Uterus (tissue), 4 donors: Measurements from ENCODE around the gene MYO1A. TPM values are rescaled to one million over a fixed set of nuclear protein-coding genes. Genes with fewer than 3 reads are reported as not detected.
A peak's percentile ranks its signal among the peaks of the same experiment; 100 is the strongest.
"Not testable (repeated sequence)": the region's sequence is repeated elsewhere in the genome, so short reads cannot be mapped to it uniquely, and the experiment has no call there.

Experiments used
- DNase-seq, 2 donors: peaks; one replicate each; pipeline ENCODE4 v3.0.0-alpha.2; 2019 to 2020
- H3K27ac ChIP-seq, 2 donors: fragments of 200-600 bp; sonication (generic); 1 replicate in 1 of 2; 2 replicates in 1 of 2; pipeline ENCODE4 v1.5.1; 2016 to 2018
- H3K27me3 ChIP-seq, 2 donors: fragments of 200-600 bp; sonication (generic); one replicate each; pipeline ENCODE4 v1.5.1; 2018 to 2019; ENCODE audit warnings: control low read depth in 1 of 2
- H3K36me3 ChIP-seq, 2 donors: fragments of 200-600 bp; sonication (generic); one replicate each; pipeline ENCODE4 v1.5.1; 2019; ENCODE audit warnings: control low read depth in 1 of 2
- H3K4me1 ChIP-seq, 2 donors: fragments of 200-600 bp; sonication (generic); one replicate each; pipeline ENCODE4 v1.5.1; 2018 to 2019; ENCODE audit warnings: control low read depth in 1 of 2
- H3K4me3 ChIP-seq, 2 donors: fragments of 200-600 bp; sonication (generic); 1 replicate in 1 of 2; 2 replicates in 1 of 2; pipeline ENCODE4 v1.5.1; 2018 to 2019; ENCODE audit warnings: mild to moderate bottlenecking in 1 of 2
- H3K9me3 ChIP-seq, 2 donors: fragments of 200-600 bp; sonication (generic); one replicate each; pipeline ENCODE4 v1.5.1; 2019; ENCODE audit warnings: control low read depth in 1 of 2
- POLR2A ChIP-seq, 2 donors: fragments of 450-650 bp; IDR thresholded peaks; one replicate each; pipeline ENCODE4 v1.6.1; 2016; ENCODE audit warnings: antibody characterized with exemption in 2 of 2, mild to moderate bottlenecking in 1 of 2, moderate library complexity in 1 of 2
- intact Hi-C: fragments of 100-400 bp; cut with DNase I; formaldehyde crosslinking; loops from one replicate; pipeline ENCODE4 v1.15.1; 2023; ENCODE audit warnings: low total_unique reads
- total RNA-seq, 4 donors: library from RNA; depleted of rRNA in 3 of 4; stranded (reverse); fragments of >200 nt in 3 of 4; gene quantifications; one replicate each; pipeline versions ENCODE4 v1.1.0 to v1.2.4, GENCODE V29; 2014 to 2023
- TF ChIP-seq, protein P1 (sequence below), 4 experiments: fragments of 200-600 bp in 2 of 4; fragments of 450-650 bp in 2 of 4; sonication (generic) in 2 of 4; IDR thresholded peaks; one replicate each; pipeline ENCODE4 v1.5.1; 2016 to 2019; ENCODE audit warnings: antibody characterized with exemption in 4 of 4, mild to moderate bottlenecking in 2 of 4, moderate library complexity in 1 of 4
- donor health status: DM: yes; HTN: yes; CAD: no.

The MYO1A gene
- total RNA-seq, 4 donors from 2014 or later: 0.59 to 1.3 TPM; not detected in 2

DNA sequence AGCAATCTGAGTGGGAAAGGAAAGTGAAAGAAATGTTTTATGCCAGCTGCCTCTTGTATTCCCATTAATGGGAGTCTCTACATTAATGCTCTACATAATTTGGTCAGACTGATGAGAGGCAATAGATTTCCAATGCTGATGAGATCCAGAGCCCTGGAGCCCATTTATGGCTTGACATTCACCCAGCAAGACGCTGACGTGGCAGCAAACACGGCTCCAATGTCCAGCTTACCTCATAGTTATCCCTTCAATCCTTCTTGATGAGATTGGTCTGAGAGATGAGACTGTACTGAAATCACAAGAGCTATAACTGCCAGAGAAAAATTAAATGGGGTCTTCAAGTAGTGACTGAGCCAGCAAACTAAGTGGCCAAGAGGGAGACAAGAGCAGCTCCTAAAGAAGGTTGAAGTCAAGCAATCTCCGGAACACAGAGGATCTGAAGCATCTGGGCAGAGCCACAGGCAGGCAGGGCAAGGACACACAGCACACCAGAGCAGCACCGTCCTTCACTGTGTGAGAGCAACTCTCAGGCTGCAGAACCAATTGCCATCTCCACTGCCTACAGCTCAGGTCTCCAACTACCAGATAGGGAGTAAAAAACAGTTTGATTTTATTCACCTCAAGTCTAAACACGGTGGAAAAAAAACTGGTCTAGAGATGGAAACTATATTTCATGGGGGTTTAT lies 7.3 kb upstream of the MYO1A start:
- no peaks in the 10 kb centered on the region for H3K9me3 ChIP-seq
- peak overlapping the region; percentile 50 to 53 for H3K27ac ChIP-seq
- DNase-seq: no peak
- H3K36me3 ChIP-seq: no peaks in the 10 kb centered on the region
- H3K4me1 ChIP-seq: no peaks in the 10 kb centered on the region
- intact Hi-C loops: no loop called here
- no peak for TF ChIP-seq POLR2A (IDR thresholded peaks at IDR 0.05)
- TF ChIP-seq, protein P1, sequence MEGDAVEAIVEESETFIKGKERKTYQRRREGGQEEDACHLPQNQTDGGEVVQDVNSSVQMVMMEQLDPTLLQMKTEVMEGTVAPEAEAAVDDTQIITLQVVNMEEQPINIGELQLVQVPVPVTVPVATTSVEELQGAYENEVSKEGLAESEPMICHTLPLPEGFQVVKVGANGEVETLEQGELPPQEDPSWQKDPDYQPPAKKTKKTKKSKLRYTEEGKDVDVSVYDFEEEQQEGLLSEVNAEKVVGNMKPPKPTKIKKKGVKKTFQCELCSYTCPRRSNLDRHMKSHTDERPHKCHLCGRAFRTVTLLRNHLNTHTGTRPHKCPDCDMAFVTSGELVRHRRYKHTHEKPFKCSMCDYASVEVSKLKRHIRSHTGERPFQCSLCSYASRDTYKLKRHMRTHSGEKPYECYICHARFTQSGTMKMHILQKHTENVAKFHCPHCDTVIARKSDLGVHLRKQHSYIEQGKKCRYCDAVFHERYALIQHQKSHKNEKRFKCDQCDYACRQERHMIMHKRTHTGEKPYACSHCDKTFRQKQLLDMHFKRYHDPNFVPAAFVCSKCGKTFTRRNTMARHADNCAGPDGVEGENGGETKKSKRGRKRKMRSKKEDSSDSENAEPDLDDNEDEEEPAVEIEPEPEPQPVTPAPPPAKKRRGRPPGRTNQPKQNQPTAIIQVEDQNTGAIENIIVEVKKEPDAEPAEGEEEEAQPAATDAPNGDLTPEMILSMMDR (IDR thresholded peaks at IDR 0.05): no peak
- H3K27me3 ChIP-seq: no peaks in the 10 kb centered on the region
- H3K4me3 ChIP-seq: no peak overlapping the region

DNA sequence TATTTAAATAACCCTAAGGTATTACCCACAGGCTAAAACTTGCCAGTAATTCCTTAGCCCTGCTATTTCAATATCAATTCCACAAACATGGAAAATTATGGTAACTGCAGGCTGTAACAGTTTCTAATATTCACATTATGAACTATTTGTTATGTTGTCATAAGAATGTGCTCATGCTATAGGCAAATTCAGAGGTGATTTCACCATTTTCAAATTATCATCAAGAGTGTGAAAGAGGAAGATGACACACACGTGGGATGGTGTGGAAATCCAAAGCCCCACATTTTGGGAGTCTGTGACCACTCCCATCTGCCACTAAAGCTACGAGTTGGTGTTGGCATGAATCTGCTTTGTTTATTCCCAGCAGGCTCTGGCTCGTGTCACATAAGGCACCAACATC lies 5.9 kb upstream of the MYO1A start:
- peak overlapping the region; percentile 50 to 53 for H3K27ac ChIP-seq
- H3K4me3 ChIP-seq: no peak overlapping the region
- H3K27me3 ChIP-seq: no peaks in the 10 kb centered on the region
- intact Hi-C loops: no loop called here
- DNase-seq: no peak
- no peaks in the 10 kb centered on the region for H3K4me1 ChIP-seq
- H3K9me3 ChIP-seq: no peaks in the 10 kb centered on the region
- no peaks in the 10 kb centered on the region for H3K36me3 ChIP-seq
- TF ChIP-seq, protein P1 (IDR thresholded peaks at IDR 0.05): no peak
- TF ChIP-seq POLR2A (IDR thresholded peaks at IDR 0.05): no peak

DNA sequence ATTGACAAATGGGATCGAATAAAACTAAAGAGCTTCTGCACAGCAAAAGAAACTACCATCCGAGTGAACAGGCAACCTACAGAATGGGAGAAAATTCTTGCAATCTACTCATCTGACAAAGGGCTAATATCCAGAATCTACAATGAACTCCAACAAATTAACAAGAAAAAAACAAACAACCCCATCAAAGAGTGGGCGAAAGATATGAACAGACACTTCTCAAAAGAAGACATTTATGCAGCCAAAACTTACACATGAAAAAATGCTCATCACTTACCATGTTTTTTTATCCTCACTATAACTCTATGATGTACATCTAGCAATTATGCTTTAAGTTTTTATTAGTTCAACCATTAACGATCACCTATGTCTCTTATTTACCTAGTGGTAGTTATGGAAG lies 4.0 kb upstream of the MYO1A start:
- H3K27me3 ChIP-seq, H3K27ac ChIP-seq, H3K9me3 ChIP-seq, H3K36me3 ChIP-seq, DNase-seq, H3K4me1 ChIP-seq, H3K4me3 ChIP-seq, intact Hi-C loops: not testable (repeated sequence)

DNA sequence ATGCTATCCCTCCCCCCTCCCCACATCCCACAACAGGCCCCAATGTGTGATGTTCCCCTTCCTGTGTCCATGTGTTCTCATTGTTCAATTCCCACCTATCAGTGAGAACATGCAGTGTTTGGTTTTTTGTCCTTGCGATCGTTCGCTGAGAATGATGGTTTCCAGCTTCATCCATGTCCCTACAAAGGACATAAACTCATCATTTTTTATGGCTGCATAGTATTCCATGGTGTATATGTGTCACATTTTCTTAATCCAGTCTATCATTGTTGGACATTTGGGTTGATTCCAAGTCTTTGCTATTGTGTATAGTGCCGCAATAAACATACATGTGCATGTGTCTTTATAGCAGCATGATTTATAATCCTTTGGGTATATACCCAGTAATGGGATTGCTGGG lies 3.2 kb upstream of the MYO1A start:
- H3K4me3 ChIP-seq, H3K27ac ChIP-seq, H3K9me3 ChIP-seq, intact Hi-C loops, DNase-seq, H3K4me1 ChIP-seq, H3K27me3 ChIP-seq, H3K36me3 ChIP-seq: not testable (repeated sequence)

DNA sequence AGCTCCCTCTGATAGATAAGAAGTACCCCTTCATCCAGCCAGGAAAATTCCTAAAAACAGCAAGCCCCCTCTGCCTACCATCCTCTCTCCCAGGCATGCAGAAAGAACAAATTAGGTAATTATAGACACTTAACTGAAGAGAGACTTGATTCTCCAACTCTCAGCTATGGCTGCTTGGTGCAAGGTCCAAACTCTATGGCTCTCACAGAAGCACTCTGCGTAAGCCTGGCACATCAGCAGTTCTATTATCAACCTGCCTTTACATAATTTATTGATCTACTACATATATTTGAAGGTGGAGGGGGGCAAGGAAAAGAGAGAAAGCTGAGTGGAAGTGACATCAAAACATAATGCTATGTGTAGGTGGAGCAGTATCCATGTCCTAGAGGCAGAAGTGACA lies 1.1 kb upstream of the MYO1A start:
- H3K4me3 ChIP-seq: no peak overlapping the region
- no peaks in the 10 kb centered on the region for H3K36me3 ChIP-seq
- H3K27ac ChIP-seq: no peak overlapping the region
- no peaks in the 10 kb centered on the region for H3K9me3 ChIP-seq
- DNase-seq: no peak
- intact Hi-C loops: no loop called here
- TF ChIP-seq, protein P1 (IDR thresholded peaks at IDR 0.05): no peak
- H3K27me3 ChIP-seq: no peaks in the 10 kb centered on the region
- H3K4me1 ChIP-seq: no peaks in the 10 kb centered on the region

DNA sequence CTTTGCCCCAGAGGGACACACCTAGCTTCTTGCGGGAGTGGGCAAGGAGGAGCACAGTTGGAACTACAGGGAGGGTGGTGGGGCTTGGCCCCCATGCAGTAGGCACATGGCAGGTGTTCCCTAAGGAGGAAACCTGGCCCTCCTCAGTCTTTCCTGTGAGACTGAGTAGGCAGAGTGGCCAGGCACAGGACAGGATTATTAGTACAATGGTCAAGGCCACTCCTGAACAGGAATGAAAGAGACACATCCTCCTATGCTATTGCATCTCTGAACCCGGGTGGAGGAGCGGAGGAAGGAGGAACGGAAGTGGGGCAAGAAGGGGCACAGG lies 846 bp downstream of the MYO1A start:
- no peak for TF ChIP-seq POLR2A (IDR thresholded peaks at IDR 0.05)
- TF ChIP-seq, protein P1 (IDR thresholded peaks at IDR 0.05): no peak
- Histone ChIP-seq H3K27ac (no peak overlapping the region), H3K9me3 (no peaks in the 10 kb centered on the region), H3K4me1 (no peaks in the 10 kb centered on the region), H3K27me3 (no peaks in the 10 kb centered on the region), H3K4me3 (no peak overlapping the region), H3K36me3 (no peaks in the 10 kb centered on the region)
- intact Hi-C loops: no loop called here
- DNase-seq: no peak
